Kidney epithelial cell (primary cell): ENCODE results near the gene NEBL. TPM values are rescaled to one million over a fixed set of nuclear protein-coding genes. Genes with fewer than 3 reads are reported as not detected.

ENCODE experiments used
- DNase-seq: peaks from one replicate; pipeline ENCODE4 v3.0.0-alpha.2; 2010; ENCODE audit warnings: low read depth
- H3K27me3 ChIP-seq: 2 replicates; pipeline ENCODE4 v1.6.0; 2011; ENCODE audit warnings: low read length; ENCODE audit not compliant: control insufficient read depth, insufficient read depth
- H3K36me3 ChIP-seq: 2 replicates; pipeline ENCODE4 v1.5.1; 2011; ENCODE audit warnings: low read length; ENCODE audit not compliant: control insufficient read depth, insufficient read depth
- H3K4me3 ChIP-seq: 2 replicates; pipeline ENCODE4 v1.5.1; 2011; ENCODE audit warnings: low read depth, mild to moderate bottlenecking, control low read depth, low read length
- total RNA-seq: library from RNA; depleted of rRNA; stranded (reverse); fragments of >200 nt; gene quantifications from 2 replicates; pipeline ENCODE4 v1.2.3, GENCODE V29; 2015
- TF ChIP-seq, protein P1 (sequence below): IDR thresholded peaks from 2 replicates; pipeline ENCODE4 v1.5.1; 2011; ENCODE audit warnings: mild to moderate bottlenecking, moderate library complexity, low read length, control low read depth, inconsistent platforms; ENCODE audit not compliant: insufficient read depth, poor library complexity, severe bottlenecking

Gene NEBL
- total RNA-seq, 1 donor from 2014 or later = 6.9 TPM

GRCh38 chr10:20909801-20910200 is 12.7 kb upstream of the NEBL start:
- no peaks in the 10 kb centered on the region for H3K36me3 ChIP-seq
- DNase-seq = no peak
- TF ChIP-seq, protein P1, sequence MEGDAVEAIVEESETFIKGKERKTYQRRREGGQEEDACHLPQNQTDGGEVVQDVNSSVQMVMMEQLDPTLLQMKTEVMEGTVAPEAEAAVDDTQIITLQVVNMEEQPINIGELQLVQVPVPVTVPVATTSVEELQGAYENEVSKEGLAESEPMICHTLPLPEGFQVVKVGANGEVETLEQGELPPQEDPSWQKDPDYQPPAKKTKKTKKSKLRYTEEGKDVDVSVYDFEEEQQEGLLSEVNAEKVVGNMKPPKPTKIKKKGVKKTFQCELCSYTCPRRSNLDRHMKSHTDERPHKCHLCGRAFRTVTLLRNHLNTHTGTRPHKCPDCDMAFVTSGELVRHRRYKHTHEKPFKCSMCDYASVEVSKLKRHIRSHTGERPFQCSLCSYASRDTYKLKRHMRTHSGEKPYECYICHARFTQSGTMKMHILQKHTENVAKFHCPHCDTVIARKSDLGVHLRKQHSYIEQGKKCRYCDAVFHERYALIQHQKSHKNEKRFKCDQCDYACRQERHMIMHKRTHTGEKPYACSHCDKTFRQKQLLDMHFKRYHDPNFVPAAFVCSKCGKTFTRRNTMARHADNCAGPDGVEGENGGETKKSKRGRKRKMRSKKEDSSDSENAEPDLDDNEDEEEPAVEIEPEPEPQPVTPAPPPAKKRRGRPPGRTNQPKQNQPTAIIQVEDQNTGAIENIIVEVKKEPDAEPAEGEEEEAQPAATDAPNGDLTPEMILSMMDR = no peak
- H3K27me3 ChIP-seq = no peaks in the 10 kb centered on the region
- no peak overlapping the region for H3K4me3 ChIP-seq

GRCh38 chr10:20908391-20908790 is 11.3 kb upstream of the NEBL start:
- no peaks in the 10 kb centered on the region for H3K36me3 ChIP-seq
- no peak for DNase-seq
- no peaks in the 10 kb centered on the region for H3K27me3 ChIP-seq
- H3K4me3 ChIP-seq = no peak overlapping the region
- TF ChIP-seq, protein P1 = no peak

DNA sequence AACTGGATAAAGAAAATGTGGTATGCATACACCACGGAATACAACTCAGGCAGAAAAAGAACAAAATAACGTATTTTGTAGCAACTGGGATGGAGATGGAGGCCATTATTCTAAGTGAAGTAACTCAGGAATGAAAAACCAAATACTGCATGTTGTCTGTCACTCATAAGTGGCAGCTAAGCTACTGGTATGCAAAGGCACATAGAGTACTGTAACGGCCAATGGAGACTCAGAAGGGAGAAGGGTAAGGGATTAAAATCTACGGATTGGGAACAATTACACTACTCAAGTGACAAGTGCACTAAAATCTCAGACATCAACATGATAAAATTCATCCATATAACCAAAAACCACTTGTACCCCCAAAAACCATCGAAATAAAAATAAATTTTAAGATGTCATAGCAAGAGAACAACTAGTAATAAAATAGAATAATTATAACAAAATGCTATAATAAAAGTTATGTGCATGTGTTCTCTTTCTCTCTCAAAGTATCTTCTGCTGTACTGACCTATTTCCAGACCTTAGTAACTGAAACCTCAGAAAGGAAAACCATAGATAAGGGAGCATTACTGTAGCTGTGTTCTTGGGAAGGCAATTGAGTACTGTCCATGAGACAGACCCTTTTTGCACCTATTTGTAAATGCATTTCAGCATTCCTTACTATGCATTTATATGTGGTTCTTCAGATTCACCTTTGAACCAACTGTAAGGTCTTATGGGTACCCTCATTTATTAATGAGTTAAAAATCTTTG is 6.7 kb upstream of the NEBL start:
- no peak for DNase-seq
- Histone ChIP-seq H3K27me3 (no peaks in the 10 kb centered on the region), H3K4me3 (no peak overlapping the region), H3K36me3 (no peaks in the 10 kb centered on the region)
- TF ChIP-seq, protein P1 = no peak

GRCh38 chr10:20901110-20901509 is 4.0 kb upstream of the NEBL start:
- TF ChIP-seq, protein P1 = no peak
- Histone ChIP-seq H3K27me3 (no peaks in the 10 kb centered on the region), H3K4me3 (no peak overlapping the region), H3K36me3 (no peaks in the 10 kb centered on the region)
- DNase-seq = no peak

GRCh38 chr10:20898866-20899535 is 1.9 kb upstream of the NEBL start:
- H3K27me3 ChIP-seq = no peaks in the 10 kb centered on the region
- H3K36me3 ChIP-seq = no peaks in the 10 kb centered on the region
- TF ChIP-seq, protein P1 = no peak
- DNase-seq = no peak
- no peak overlapping the region for H3K4me3 ChIP-seq

DNA sequence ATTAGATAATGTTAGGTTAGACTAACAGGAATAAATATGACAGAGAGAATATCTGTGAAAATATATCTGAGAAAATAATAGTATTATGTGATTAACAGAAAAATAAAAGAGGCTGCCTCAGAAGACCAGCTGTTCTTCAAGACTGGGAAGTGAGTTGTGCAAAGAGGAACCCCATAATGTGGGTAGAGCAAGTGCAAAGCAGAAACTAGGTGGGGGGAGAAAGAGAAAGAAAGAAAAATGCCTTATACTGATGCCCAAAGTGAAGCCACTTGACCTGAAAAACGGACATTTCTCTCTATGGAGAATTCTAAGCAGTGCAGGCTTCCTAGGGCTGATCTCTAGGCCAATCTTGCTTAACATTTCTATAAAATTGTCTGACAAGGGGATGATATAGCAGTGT is 3.8 kb downstream of the NEBL start:
- TF ChIP-seq, protein P1 = no peak
- no peak overlapping the region for H3K4me3 ChIP-seq
- H3K36me3 ChIP-seq = no peaks in the 10 kb centered on the region
- no peak for DNase-seq
- no peaks in the 10 kb centered on the region for H3K27me3 ChIP-seq
